Measurements from ENCODE around the gene CEP85L. TPM values are rescaled to one million over a fixed set of nuclear protein-coding genes. Genes with fewer than 3 reads are reported as not detected.

The CEP85L gene
- polyA plus RNA-seq, 1 of the 3 experiments (the other 2 are of a cell fraction): 1.1 TPM

- Histone ChIP-seq H3K9ac (no peak overlapping the region), H2AFZ (ENCODE audit: low read depth) (no peak overlapping the region), H3K27ac (ENCODE audit: low read depth in 2 of 2, low read length in 1 of 2) (no peak overlapping the region), H3K4me1 (ENCODE audit: control insufficient read depth in 1 of 2, insufficient read depth in 2 of 2, low read depth in 1 of 2, low read length in 1 of 2) (no peaks in the 10 kb centered on the region), H3K9me3 (0 out of 2 replicates have a peak, but pooled peaks cover 7% of the 10 kb centered on the region), H3K4me3 (ENCODE audit: low read depth in 2 of 2, low read length in 1 of 2) (no peak overlapping the region), H3K36me3 (replicated peaks in 1 of 2; ENCODE audit: control insufficient read depth in 1 of 2, insufficient read depth in 2 of 2, low read length in 1 of 2) (no peaks in the 10 kb centered on the region), H3F3A (replicated peaks; ENCODE audit: insufficient read depth) (no peaks in the 10 kb centered on the region), H3K9me2 (no peaks in the 10 kb centered on the region), H3K27me3 (ENCODE audit: insufficient read depth) (no peaks in the 10 kb centered on the region), H4K20me1 (ENCODE audit: insufficient read depth) (no peaks in the 10 kb centered on the region), H3K79me2 (ENCODE audit: insufficient read depth) (no peaks in the 10 kb centered on the region), H3K4me2 (no peak overlapping the region)
- 94% methylated on average over 4 of the region's 5 CpGs for WGBS (ENCODE audit: low lambda C conversion rate)
- ChIA-PET POLR2A (no interaction called here), CTCF (interaction anchor here (0.6 to 2.1 kb wide), 22 partner anchors 9 to 1133 kb away, joined by 3 to 38 read pairs (median 4); no protein-coding TSS in a partner anchor)
- DNase-seq: no peak
- TF ChIP-seq NFIC (IDR thresholded peaks at IDR 0.05; ENCODE audit: borderline replicate concordance) (no peak), RAD21 (IDR thresholded peaks at IDR 0.05; ENCODE audit: low read length) (no peak), FOXJ3 (CRISPR knock-in tag; IDR thresholded peaks at IDR 0.05) (no peak)
Measured at GRCh38 chr6:118581489-118581959, 69.9 kb downstream of the CEP85L start.

GRCh38 chr6:118580585-118581419 is 70.6 kb downstream of the CEP85L start:
- H3K9me2 ChIP-seq: no peaks in the 10 kb centered on the region
- TF ChIP-seq NFIC (IDR thresholded peaks at IDR 0.05; ENCODE audit: borderline replicate concordance): no peak
- peak; percentile 80 for TF ChIP-seq RAD21 (IDR thresholded peaks at IDR 0.05; ENCODE audit: low read length)
- no peak for TF ChIP-seq USF1 (IDR thresholded peaks at IDR 0.05; ENCODE audit: borderline replicate concordance, low read depth)
- peak; percentile 63 for TF ChIP-seq CTCF (IDR thresholded peaks at IDR 0.05)
- peak; percentile 55; the same call in 1 of the 2 replicates for TF ChIP-seq SMC3 (IDR thresholded peaks at IDR 0.05; ENCODE audit: low read depth, low read length)
- TF ChIP-seq FOXM1 (IDR thresholded peaks at IDR 0.05; ENCODE audit: low read depth): no peak
- TF ChIP-seq EZH2phosphoT487 (IDR thresholded peaks at IDR 0.05; ENCODE audit: borderline replicate concordance, low read depth): no peak
- ChIA-PET POLR2A (no interaction called here), CTCF (interaction anchor here (0.6 to 2.1 kb wide), 27 partner anchors 9 to 1132 kb away, joined by 3 to 38 read pairs (median 4); partner anchors contain the start of gene PLN)
- no peak overlapping the region for H2AFZ ChIP-seq (ENCODE audit: low read depth)
- no peaks in the 10 kb centered on the region for H3K4me1 ChIP-seq (ENCODE audit: control insufficient read depth in 1 of 2, insufficient read depth in 2 of 2, low read depth in 1 of 2, low read length in 1 of 2)
- no peaks in the 10 kb centered on the region for H3K79me2 ChIP-seq (ENCODE audit: insufficient read depth)
- H3F3A ChIP-seq (replicated peaks; ENCODE audit: insufficient read depth): no peaks in the 10 kb centered on the region
- H3K4me2 ChIP-seq: no peak overlapping the region
- no peaks in the 10 kb centered on the region for H4K20me1 ChIP-seq (ENCODE audit: insufficient read depth)
- 0 out of 2 replicates have a peak, but pooled peaks cover 7% of the 10 kb centered on the region for H3K9me3 ChIP-seq
- peak; percentile 49 for DNase-seq
- peak overlapping the region in 1 of 2 experiments; percentile 38; a peak in 1 of 4 replicates for H3K4me3 ChIP-seq (ENCODE audit: low read depth in 2 of 2, low read length in 1 of 2)
- H3K27me3 ChIP-seq (ENCODE audit: insufficient read depth): no peaks in the 10 kb centered on the region
- 63% methylated on average over 5 of the region's 10 CpGs for WGBS (ENCODE audit: low lambda C conversion rate)
- H3K27ac ChIP-seq (ENCODE audit: low read depth in 2 of 2, low read length in 1 of 2): no peak overlapping the region
- H3K36me3 ChIP-seq (replicated peaks in 1 of 2; ENCODE audit: control insufficient read depth in 1 of 2, insufficient read depth in 2 of 2, low read length in 1 of 2): no peaks in the 10 kb centered on the region
- H3K9ac ChIP-seq: no peak overlapping the region

Measured in SK-N-SH (cell line).